ENCODE results near the gene ATP13A5.

The ATP13A5 gene

DNA sequence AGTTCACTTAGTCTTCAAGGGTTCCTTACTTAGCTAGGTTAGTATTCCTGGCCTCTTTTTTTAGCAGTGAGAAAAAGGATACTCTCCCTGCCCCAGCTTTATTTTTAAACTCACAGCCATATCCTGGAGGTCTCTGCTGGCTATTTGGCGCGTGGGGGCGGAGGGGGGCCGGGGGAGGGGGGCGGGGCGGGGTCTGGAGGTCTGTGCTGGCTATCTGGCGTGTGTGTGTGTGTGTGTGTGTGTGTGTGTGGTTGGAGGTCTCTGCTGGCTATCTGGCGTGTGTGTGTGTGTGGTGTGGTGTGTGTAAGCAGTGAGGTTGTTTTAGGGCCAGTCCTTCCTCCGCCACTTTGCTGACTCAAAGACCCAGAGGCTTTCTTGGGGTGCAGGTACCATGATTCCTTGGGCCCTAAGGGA, 138.1 kb downstream of the ATP13A5 start:
- H3K4me2 ChIP-seq (ENCODE audit: insufficient read depth, low read length): no peak overlapping the region
- no peaks in the 10 kb centered on the region for H4K20me1 ChIP-seq (ENCODE audit: insufficient read depth, low read length)
- no peak overlapping the region for H3K4me3 ChIP-seq (ENCODE audit: low read depth in 1 of 2, low read length in 2 of 2)
- no peak overlapping the region for H3K27ac ChIP-seq (ENCODE audit: low read length)
- H3K9ac ChIP-seq (ENCODE audit: low read depth, low read length): no peak overlapping the region
- no peaks in the 10 kb centered on the region for H3K4me1 ChIP-seq (ENCODE audit: insufficient read depth, low read length)
- DNase-seq: no peak
- no peaks in the 10 kb centered on the region for H3K79me2 ChIP-seq (ENCODE audit: insufficient read depth, low read length)
- no peak for ATAC-seq (ENCODE audit: insufficient read depth, low read depth)
- no peaks in the 10 kb centered on the region for H3K9me3 ChIP-seq (ENCODE audit: insufficient read depth, low read length, severe bottlenecking)
- TF ChIP-seq EZH2 (IDR thresholded peaks at IDR 0.05; ENCODE audit: borderline replicate concordance, low read depth, low read length, severe bottlenecking): no peak
- TF ChIP-seq, protein P1, sequence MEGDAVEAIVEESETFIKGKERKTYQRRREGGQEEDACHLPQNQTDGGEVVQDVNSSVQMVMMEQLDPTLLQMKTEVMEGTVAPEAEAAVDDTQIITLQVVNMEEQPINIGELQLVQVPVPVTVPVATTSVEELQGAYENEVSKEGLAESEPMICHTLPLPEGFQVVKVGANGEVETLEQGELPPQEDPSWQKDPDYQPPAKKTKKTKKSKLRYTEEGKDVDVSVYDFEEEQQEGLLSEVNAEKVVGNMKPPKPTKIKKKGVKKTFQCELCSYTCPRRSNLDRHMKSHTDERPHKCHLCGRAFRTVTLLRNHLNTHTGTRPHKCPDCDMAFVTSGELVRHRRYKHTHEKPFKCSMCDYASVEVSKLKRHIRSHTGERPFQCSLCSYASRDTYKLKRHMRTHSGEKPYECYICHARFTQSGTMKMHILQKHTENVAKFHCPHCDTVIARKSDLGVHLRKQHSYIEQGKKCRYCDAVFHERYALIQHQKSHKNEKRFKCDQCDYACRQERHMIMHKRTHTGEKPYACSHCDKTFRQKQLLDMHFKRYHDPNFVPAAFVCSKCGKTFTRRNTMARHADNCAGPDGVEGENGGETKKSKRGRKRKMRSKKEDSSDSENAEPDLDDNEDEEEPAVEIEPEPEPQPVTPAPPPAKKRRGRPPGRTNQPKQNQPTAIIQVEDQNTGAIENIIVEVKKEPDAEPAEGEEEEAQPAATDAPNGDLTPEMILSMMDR (IDR thresholded peaks at IDR 0.05; ENCODE audit: borderline replicate concordance, extremely low read depth, low read length, poor library complexity, severe bottlenecking): no peak
- no peaks in the 10 kb centered on the region for H3K27me3 ChIP-seq (ENCODE audit: insufficient read depth, low read length, poor library complexity)
- H2AFZ ChIP-seq (ENCODE audit: low read depth, low read length): no peak overlapping the region
- no peaks in the 10 kb centered on the region for H3K36me3 ChIP-seq (ENCODE audit: insufficient read depth, low read length)

DNA sequence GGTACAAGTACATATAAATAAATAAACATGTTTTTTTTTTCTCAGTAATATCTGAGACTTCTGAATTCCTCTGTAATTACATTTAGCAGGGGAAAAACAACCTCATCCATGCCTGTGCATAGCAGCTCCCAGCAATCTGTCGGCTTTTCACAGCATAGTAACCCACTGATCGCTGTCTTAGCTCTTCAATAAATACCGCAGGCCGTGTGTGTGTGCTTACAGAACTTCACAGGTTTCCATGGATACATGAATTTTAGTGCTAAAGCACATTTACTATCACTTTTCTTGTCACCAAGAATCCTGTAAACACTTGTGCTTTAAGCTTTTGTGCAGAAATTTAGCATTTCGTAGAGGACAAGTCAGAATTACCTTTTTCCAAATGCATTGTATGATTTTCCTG, 141.5 kb downstream of the ATP13A5 start:
- Histone ChIP-seq H3K27me3 (ENCODE audit: insufficient read depth, low read length, poor library complexity) (peaks cover 4% of the 10 kb centered on the region), H2AFZ (ENCODE audit: low read depth, low read length) (no peak overlapping the region), H3K36me3 (ENCODE audit: insufficient read depth, low read length) (no peaks in the 10 kb centered on the region), H3K9me3 (ENCODE audit: insufficient read depth, low read length, severe bottlenecking) (no peaks in the 10 kb centered on the region), H3K79me2 (ENCODE audit: insufficient read depth, low read length) (no peaks in the 10 kb centered on the region), H3K4me3 (ENCODE audit: low read depth in 1 of 2, low read length in 2 of 2) (no peak overlapping the region), H3K27ac (ENCODE audit: low read length) (no peak overlapping the region), H3K4me1 (ENCODE audit: insufficient read depth, low read length) (no peaks in the 10 kb centered on the region), H3K9ac (ENCODE audit: low read depth, low read length) (no peak overlapping the region), H4K20me1 (ENCODE audit: insufficient read depth, low read length) (no peaks in the 10 kb centered on the region), H3K4me2 (ENCODE audit: insufficient read depth, low read length) (no peak overlapping the region)
- TF ChIP-seq EZH2 (IDR thresholded peaks at IDR 0.05; ENCODE audit: borderline replicate concordance, low read depth, low read length, severe bottlenecking): no peak
- TF ChIP-seq, protein P1 (IDR thresholded peaks at IDR 0.05; ENCODE audit: borderline replicate concordance, extremely low read depth, low read length, poor library complexity, severe bottlenecking): no peak
- DNase-seq (no peak), ATAC-seq (ENCODE audit: insufficient read depth, low read depth) (no peak)

DNA sequence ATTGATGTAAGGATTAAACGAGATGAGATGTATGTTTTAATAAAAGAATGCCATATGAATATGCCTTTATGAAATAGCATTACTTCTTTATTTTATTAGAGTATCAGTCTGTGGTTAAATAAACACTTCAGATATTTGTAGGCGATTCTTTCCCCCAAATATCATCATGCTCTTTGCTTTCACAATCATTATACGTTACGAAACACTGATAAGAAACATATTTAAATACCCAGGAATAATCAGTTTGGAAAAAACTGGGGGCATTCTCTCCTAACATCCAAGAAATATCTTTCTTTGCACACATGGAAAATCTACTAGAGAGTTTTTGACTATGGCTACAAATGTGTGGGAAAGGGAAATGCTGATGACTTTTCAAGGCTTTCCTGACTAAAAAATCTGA, 142.0 kb downstream of the ATP13A5 start:
- H3K4me2 ChIP-seq (ENCODE audit: insufficient read depth, low read length): no peak overlapping the region
- ATAC-seq (ENCODE audit: insufficient read depth, low read depth) (no peak), DNase-seq (no peak)
- no peak overlapping the region for H3K9ac ChIP-seq (ENCODE audit: low read depth, low read length)
- no peaks in the 10 kb centered on the region for H3K79me2 ChIP-seq (ENCODE audit: insufficient read depth, low read length)
- H2AFZ ChIP-seq (ENCODE audit: low read depth, low read length): no peak overlapping the region
- no peaks in the 10 kb centered on the region for H3K4me1 ChIP-seq (ENCODE audit: insufficient read depth, low read length)
- no peak for TF ChIP-seq EZH2 (IDR thresholded peaks at IDR 0.05; ENCODE audit: borderline replicate concordance, low read depth, low read length, severe bottlenecking)
- TF ChIP-seq, protein P1 (IDR thresholded peaks at IDR 0.05; ENCODE audit: borderline replicate concordance, extremely low read depth, low read length, poor library complexity, severe bottlenecking): no peak
- H3K36me3 ChIP-seq (ENCODE audit: insufficient read depth, low read length): no peaks in the 10 kb centered on the region
- no peak overlapping the region for H3K27ac ChIP-seq (ENCODE audit: low read length)
- H3K9me3 ChIP-seq (ENCODE audit: insufficient read depth, low read length, severe bottlenecking): no peaks in the 10 kb centered on the region
- no peak overlapping the region for H3K4me3 ChIP-seq (ENCODE audit: low read depth in 1 of 2, low read length in 2 of 2)
- no peaks in the 10 kb centered on the region for H4K20me1 ChIP-seq (ENCODE audit: insufficient read depth, low read length)
- H3K27me3 ChIP-seq (ENCODE audit: insufficient read depth, low read length, poor library complexity): peaks cover 4% of the 10 kb centered on the region

DNA sequence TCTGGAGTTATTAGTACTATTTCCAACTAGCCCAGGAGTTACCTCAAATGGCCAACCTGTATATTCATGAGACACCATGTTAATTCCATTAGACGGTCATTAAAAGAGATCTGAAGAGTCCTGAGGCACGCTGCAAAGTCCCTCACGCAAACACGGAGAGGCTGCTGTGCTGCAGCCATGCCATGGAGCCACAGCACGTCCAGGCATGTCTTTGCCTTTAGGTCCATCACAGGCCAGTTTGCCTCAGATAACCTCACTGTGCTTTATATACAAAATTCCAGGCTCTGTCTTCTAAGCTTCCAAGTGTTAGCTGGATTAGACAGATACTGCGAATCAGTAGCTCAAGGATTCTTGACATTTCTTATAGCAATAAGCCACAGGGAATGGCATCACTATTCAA, 147.4 kb downstream of the ATP13A5 start:
- no peak overlapping the region for H3K4me2 ChIP-seq (ENCODE audit: insufficient read depth, low read length)
- no peak for ATAC-seq (ENCODE audit: insufficient read depth, low read depth)
- no peak for TF ChIP-seq EZH2 (IDR thresholded peaks at IDR 0.05; ENCODE audit: borderline replicate concordance, low read depth, low read length, severe bottlenecking)
- TF ChIP-seq, protein P1 (IDR thresholded peaks at IDR 0.05; ENCODE audit: borderline replicate concordance, extremely low read depth, low read length, poor library complexity, severe bottlenecking): no peak
- DNase-seq: no peak
- peaks cover 4% of the 10 kb centered on the region for H3K27me3 ChIP-seq (ENCODE audit: insufficient read depth, low read length, poor library complexity)
- no peaks in the 10 kb centered on the region for H3K4me1 ChIP-seq (ENCODE audit: insufficient read depth, low read length)
- H3K79me2 ChIP-seq (ENCODE audit: insufficient read depth, low read length): no peaks in the 10 kb centered on the region
- H3K27ac ChIP-seq (ENCODE audit: low read length): no peak overlapping the region
- H4K20me1 ChIP-seq (ENCODE audit: insufficient read depth, low read length): no peaks in the 10 kb centered on the region
- H3K4me3 ChIP-seq (ENCODE audit: low read depth in 1 of 2, low read length in 2 of 2): no peak overlapping the region
- H3K36me3 ChIP-seq (ENCODE audit: insufficient read depth, low read length): no peaks in the 10 kb centered on the region
- H3K9me3 ChIP-seq (ENCODE audit: insufficient read depth, low read length, severe bottlenecking): no peaks in the 10 kb centered on the region
- no peak overlapping the region for H2AFZ ChIP-seq (ENCODE audit: low read depth, low read length)
- no peak overlapping the region for H3K9ac ChIP-seq (ENCODE audit: low read depth, low read length)
